Esophagus squamous epithelium (tissue), 5 donors: ENCODE data around the gene CAMK4. TPM values are rescaled to one million over a fixed set of nuclear protein-coding genes. Genes with fewer than 3 reads are reported as not detected.

Experiments
- DNase-seq: peaks from one replicate; lab custom pipeline; 2025; lab: John Stamatoyannopoulos, UW
- H3K27ac ChIP-seq, 4 donors: fragments of 200-600 bp; sonication (generic); one replicate each; pipeline ENCODE4 v1.5.1; 2016 to 2019; ENCODE audit warnings: mild to moderate bottlenecking in 1 of 4
- H3K27me3 ChIP-seq, 4 donors: fragments of 200-600 bp; sonication (generic); 1 replicate in 3 of 4; 2 replicates in 1 of 4; pipeline versions ENCODE4 v1.5.1 to v1.6.0; 2017 to 2021; ENCODE audit warnings: antibody characterized with exemption in 1 of 4
- H3K36me3 ChIP-seq, 3 donors: fragments of 200-600 bp; sonication (generic); one replicate each; pipeline ENCODE4 v1.5.1; 2016 to 2019
- H3K4me1 ChIP-seq, 3 donors: fragments of 200-600 bp; sonication (generic); one replicate each; pipeline ENCODE4 v1.5.1; 2017 to 2019
- H3K4me3 ChIP-seq, 4 donors: fragments of 200-600 bp; sonication (generic); 1 replicate in 3 of 4; 2 replicates in 1 of 4; pipeline ENCODE4 v1.5.1; 2016 to 2019; ENCODE audit warnings: mild to moderate bottlenecking in 2 of 4, moderate library complexity in 1 of 4
- H3K9me3 ChIP-seq, 3 donors: fragments of 200-600 bp; sonication (generic); one replicate each; pipeline ENCODE4 v1.5.1; 2016 to 2019
- POLR2A ChIP-seq, 4 donors: fragments of 450-650 bp; IDR thresholded peaks; one replicate each; pipeline ENCODE4 v1.6.1; 2017; ENCODE audit warnings: antibody characterized with exemption in 4 of 4, mild to moderate bottlenecking in 4 of 4, moderate library complexity in 3 of 4
- WGBS, 2 donors: methylation state at CpG; one replicate each; pipeline ENCODE4 v1.1.5; 2018; 5-methylcytosine and 5-hydroxymethylcytosine counted together
- intact Hi-C: fragments of 100-400 bp; cut with DNase I; formaldehyde crosslinking; loops from one replicate; pipeline ENCODE4 v1.15.0; 2022
- total RNA-seq, 4 donors: library from RNA; depleted of rRNA; stranded (reverse); fragments of >200 nt; gene quantifications; one replicate each; pipeline ENCODE4 v1.1.0, GENCODE V29; 2016
- TF ChIP-seq, protein P1 (sequence below), 6 experiments: fragments of 450-650 bp in 4 of 6; fragments of 200-600 bp in 2 of 6; sonication (generic) in 2 of 6; IDR thresholded peaks; one replicate each; pipeline ENCODE4 v1.5.1; 2016 to 2019; ENCODE audit warnings: antibody characterized with exemption in 6 of 6, mild to moderate bottlenecking in 4 of 6, moderate library complexity in 4 of 6
- donor health status: DM: yes; HTN: yes; CAD: no.

The CAMK4 gene
- total RNA-seq, 4 donors from 2014 or later, result 1.5 to 3.2 (median 2.6) TPM

GRCh38 chr5:111532886-111533582 lies 308.9 kb downstream of the CAMK4 start:
- TF ChIP-seq, protein P1, sequence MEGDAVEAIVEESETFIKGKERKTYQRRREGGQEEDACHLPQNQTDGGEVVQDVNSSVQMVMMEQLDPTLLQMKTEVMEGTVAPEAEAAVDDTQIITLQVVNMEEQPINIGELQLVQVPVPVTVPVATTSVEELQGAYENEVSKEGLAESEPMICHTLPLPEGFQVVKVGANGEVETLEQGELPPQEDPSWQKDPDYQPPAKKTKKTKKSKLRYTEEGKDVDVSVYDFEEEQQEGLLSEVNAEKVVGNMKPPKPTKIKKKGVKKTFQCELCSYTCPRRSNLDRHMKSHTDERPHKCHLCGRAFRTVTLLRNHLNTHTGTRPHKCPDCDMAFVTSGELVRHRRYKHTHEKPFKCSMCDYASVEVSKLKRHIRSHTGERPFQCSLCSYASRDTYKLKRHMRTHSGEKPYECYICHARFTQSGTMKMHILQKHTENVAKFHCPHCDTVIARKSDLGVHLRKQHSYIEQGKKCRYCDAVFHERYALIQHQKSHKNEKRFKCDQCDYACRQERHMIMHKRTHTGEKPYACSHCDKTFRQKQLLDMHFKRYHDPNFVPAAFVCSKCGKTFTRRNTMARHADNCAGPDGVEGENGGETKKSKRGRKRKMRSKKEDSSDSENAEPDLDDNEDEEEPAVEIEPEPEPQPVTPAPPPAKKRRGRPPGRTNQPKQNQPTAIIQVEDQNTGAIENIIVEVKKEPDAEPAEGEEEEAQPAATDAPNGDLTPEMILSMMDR (IDR thresholded peaks at IDR 0.05), result no peak
- no peak for TF ChIP-seq POLR2A (IDR thresholded peaks at IDR 0.05)
- Histone ChIP-seq H3K27ac (no peak overlapping the region), H3K4me3 (no peak overlapping the region), H3K4me1 (peaks cover 0 to 8% (median 0%) of the 10 kb centered on the region in 3 donors), H3K9me3 (no peaks in the 10 kb centered on the region), H3K36me3 (no peaks in the 10 kb centered on the region), H3K27me3 (no peaks in the 10 kb centered on the region)
- 50 to 57% methylated on average over 5 of the region's 5 CpGs for WGBS, 2 donors
- intact Hi-C loops, result no loop called here
- DNase-seq, result no peak

- DNase-seq, result no peak
- H3K27ac ChIP-seq, result no peak overlapping the region
- WGBS, 2 donors, result 83 to 86% methylated on average over 1 of the region's 1 CpG
- H3K36me3 ChIP-seq, result no peaks in the 10 kb centered on the region
- intact Hi-C loops, result no loop called here
- H3K27me3 ChIP-seq, result no peaks in the 10 kb centered on the region
- H3K4me3 ChIP-seq, result no peak overlapping the region
- TF ChIP-seq POLR2A (IDR thresholded peaks at IDR 0.05), result no peak
- TF ChIP-seq, protein P1 (IDR thresholded peaks at IDR 0.05), result no peak
- H3K4me1 ChIP-seq, result peaks cover 0 to 8% (median 0%) of the 10 kb centered on the region in 3 donors
- no peaks in the 10 kb centered on the region for H3K9me3 ChIP-seq
Observed at GRCh38 chr5:111535879-111536549, 311.8 kb downstream of the CAMK4 start.

- no peaks in the 10 kb centered on the region for H3K9me3 ChIP-seq
- H3K4me1 ChIP-seq, result peaks cover 0 to 8% (median 0%) of the 10 kb centered on the region in 3 donors
- H3K4me3 ChIP-seq, result no peak overlapping the region
- TF ChIP-seq POLR2A (IDR thresholded peaks at IDR 0.05), result no peak
- TF ChIP-seq, protein P1 (IDR thresholded peaks at IDR 0.05), result no peak
- H3K27ac ChIP-seq, result no peak overlapping the region
- intact Hi-C loops, result no loop called here
- no peaks in the 10 kb centered on the region for H3K36me3 ChIP-seq
- DNase-seq, result no peak
- H3K27me3 ChIP-seq, result no peaks in the 10 kb centered on the region
- 40 to 74% methylated on average over 1 of the region's 1 CpG for WGBS, 2 donors
Observed at GRCh38 chr5:111537141-111538024, 313.2 kb downstream of the CAMK4 start.

Other genes starting within 250 kb of the CAMK4 start
- 1 to 10 TPM in 2 of 4 donors, under 1 TPM in 2; 0.27 to 4.2 (median 1.6) TPM for gene TSLP, start 152.7 kb upstream of the CAMK4 start, total RNA-seq
- gene WDR36, start 132.0 kb upstream of the CAMK4 start, total RNA-seq, result 10 to 100 TPM; 13.7 to 42.5 (median 28.3) TPM